ENCODE results near the gene U2AF1L4. TPM values are rescaled to one million over a fixed set of nuclear protein-coding genes. Genes with fewer than 3 reads are reported as not detected.

The U2AF1L4 gene
- total RNA-seq, 5 donors from 2014 or later (not counting 1 experiment from before 2014, with no cell fraction given), result 40.2 to 74.1 (median 49.3) TPM

DNA sequence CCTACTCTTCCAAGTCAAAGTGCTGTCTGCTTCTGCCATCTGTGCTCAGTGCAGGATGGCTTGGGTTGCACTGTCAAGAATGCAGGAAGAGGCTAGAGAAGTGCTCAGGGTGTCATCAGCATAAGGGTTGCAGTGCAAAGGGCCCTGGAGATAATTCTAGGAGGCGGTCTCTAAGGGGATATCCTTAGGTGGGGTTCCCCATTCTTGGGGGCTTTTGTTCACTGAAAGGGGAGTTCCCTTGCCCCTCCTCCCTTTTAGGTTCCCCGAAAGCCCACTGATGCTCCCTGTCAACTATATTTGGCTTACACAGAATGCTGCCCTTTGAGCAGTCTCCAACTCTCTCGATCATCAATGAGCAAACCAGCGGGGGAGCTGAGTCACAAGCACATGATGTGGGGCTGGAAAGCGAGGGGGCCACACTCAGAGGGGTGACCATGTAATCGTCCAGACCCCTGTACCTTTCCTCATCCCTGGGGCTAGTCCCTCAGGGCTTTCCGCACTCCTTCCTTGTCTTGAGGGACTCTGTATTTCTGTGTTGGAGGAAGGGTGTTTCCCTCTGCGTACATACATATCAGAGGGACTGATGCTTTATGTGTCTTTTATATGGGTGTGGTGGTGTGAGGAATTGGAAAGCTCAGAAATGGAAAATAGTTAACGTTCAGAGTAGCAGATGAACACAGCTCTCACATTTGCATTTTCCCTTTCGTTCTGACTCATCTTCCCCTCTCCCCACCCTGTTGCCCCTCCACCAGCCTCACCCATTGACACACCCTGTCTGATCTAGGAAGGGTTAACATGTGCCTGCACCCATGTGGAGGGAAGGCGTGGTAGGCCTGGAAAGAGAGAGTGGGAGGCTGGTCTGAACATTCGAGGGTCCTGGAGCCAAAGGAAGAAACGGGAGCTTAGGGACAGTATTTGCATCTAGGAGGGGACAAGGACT, 34.2 kb downstream of the U2AF1L4 start:
- ChIA-PET CTCF (interaction anchor here in 1 of 2 donors (1.0 kb wide), 1 partner anchor 9 kb away, joined by 4 read pairs; no protein-coding TSS in a partner anchor), POLR2A (no interaction called here)
- H3K9me3 Mint-ChIP-seq, result no peaks in the 10 kb centered on the region
- H3K27ac ChIP-seq (ENCODE audit: low read length), result peak overlapping the region; percentile 67
- H3K4me1 Mint-ChIP-seq, result peaks cover 41 to 53% (median 52%) of the 10 kb centered on the region in 3 donors
- H3K27me3 Mint-ChIP-seq, result no peaks in the 10 kb centered on the region
- H3K4me3 Mint-ChIP-seq, result peak overlapping the region in 2 of 3 donors; percentile 26 to 28
- H3K36me3 ChIP-seq (ENCODE audit: control insufficient read depth in 2 of 2, extremely low read depth in 1 of 2, insufficient read depth in 1 of 2, low read length in 1 of 2), result no peaks in the 10 kb centered on the region
- no peaks in the 10 kb centered on the region for H3K27me3 ChIP-seq (replicated peaks in 1 of 2; ENCODE audit: control insufficient read depth in 2 of 2, extremely low read depth in 1 of 2, insufficient read depth in 2 of 2, low read length in 1 of 2)
- H3K4me1 ChIP-seq (ENCODE audit: control insufficient read depth in 1 of 2, extremely low read depth in 1 of 2, insufficient read depth in 2 of 2, low read length in 2 of 2), result peaks cover 11 to 59% of the 10 kb centered on the region in 2 experiments
- H3K9me3 ChIP-seq, result no peaks in the 10 kb centered on the region
- ATAC-seq (replicated peaks in 1 of 4) (peak in 2 of 4 experiments; percentile 20 to 42), DNase-seq (peak in 1 of 35 experiments; percentile 50)
- peak overlapping the region; percentile 57 to 76 for H3K27ac Mint-ChIP-seq
- WGBS (ENCODE audit: insufficient coverage), result no CpG with 5 or more reads among the region's 13 CpGs
- no peaks in the 10 kb centered on the region for H3K36me3 Mint-ChIP-seq
- no peak overlapping the region for H3K4me3 ChIP-seq (ENCODE audit: control insufficient read depth in 1 of 2, extremely low read depth in 1 of 2, low read length in 1 of 2)

DNA sequence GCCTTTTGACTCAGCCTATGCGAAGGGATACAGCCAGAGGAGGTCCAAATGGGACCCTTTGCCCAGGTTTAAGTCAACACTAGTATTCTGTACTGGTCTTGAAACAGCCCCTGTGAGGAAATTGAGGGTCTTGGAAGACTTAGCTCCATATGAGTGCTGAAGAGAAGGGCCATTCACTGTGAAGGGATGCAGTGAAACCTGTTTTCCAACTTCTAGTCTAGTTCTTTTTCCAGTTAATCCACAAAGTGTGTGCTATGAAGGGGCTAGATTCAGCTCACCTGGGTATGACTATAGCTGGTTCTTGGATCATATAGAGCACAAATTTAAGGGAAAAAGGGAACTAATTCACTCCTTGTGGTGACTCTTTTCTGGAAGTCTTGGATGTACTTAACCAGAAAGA, 36.8 kb downstream of the U2AF1L4 start:
- H3K27ac Mint-ChIP-seq, result no peak overlapping the region
- no peaks in the 10 kb centered on the region for H3K36me3 Mint-ChIP-seq
- no peak overlapping the region for H3K4me3 ChIP-seq (ENCODE audit: control insufficient read depth in 1 of 2, extremely low read depth in 1 of 2, low read length in 1 of 2)
- DNase-seq (no peak), ATAC-seq (replicated peaks in 1 of 4) (no peak)
- H3K27ac ChIP-seq (ENCODE audit: low read length), result no peak overlapping the region
- H3K27me3 ChIP-seq (replicated peaks in 1 of 2; ENCODE audit: control insufficient read depth in 2 of 2, extremely low read depth in 1 of 2, insufficient read depth in 2 of 2, low read length in 1 of 2), result no peaks in the 10 kb centered on the region
- peaks cover 5 to 33% of the 10 kb centered on the region in 2 experiments for H3K4me1 ChIP-seq (ENCODE audit: control insufficient read depth in 1 of 2, extremely low read depth in 1 of 2, insufficient read depth in 2 of 2, low read length in 2 of 2)
- H3K4me3 Mint-ChIP-seq, result no peak overlapping the region
- POLR2A ChIA-PET, result no interaction called here
- 100% methylated on average over 1 of the region's 1 CpG for WGBS (ENCODE audit: insufficient coverage)
- no peaks in the 10 kb centered on the region for H3K36me3 ChIP-seq (ENCODE audit: control insufficient read depth in 2 of 2, extremely low read depth in 1 of 2, insufficient read depth in 1 of 2, low read length in 1 of 2)
- H3K4me1 Mint-ChIP-seq, result peaks cover 19 to 30% (median 29%) of the 10 kb centered on the region in 3 donors
- no peaks in the 10 kb centered on the region for H3K9me3 Mint-ChIP-seq
- H3K27me3 Mint-ChIP-seq, result no peaks in the 10 kb centered on the region
- H3K9me3 ChIP-seq, result no peaks in the 10 kb centered on the region
- CTCF ChIA-PET, result interaction anchor here in 1 of 2 donors (0.5 to 0.7 kb wide), 2 partner anchors 16 to 488 kb away, joined by 3 read pairs; no protein-coding TSS in a partner anchor

DNA sequence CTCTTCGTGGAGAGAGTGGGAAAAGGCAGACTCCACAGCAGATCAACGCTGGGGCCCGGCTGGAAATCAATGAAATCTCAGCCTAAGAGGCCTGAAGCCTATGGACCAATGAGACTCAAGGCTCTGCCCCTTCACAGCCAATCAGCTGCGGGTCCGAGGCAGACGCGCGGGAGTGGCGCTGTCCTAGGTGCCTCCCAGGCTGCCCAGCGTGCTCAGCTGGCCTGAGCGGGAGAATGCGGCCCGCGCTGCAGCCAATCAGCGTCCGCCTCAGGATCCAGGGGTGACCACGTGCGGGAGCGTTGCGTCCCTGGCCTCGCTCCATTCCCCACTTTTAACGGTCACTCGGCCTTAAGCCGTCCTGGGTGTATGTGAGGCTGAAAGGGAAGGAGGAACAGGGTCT, 41.0 kb downstream of the U2AF1L4 start, which contains the start of gene ZBTB32:
Gene ZBTB32, plus strand, starts transcription at position 341 of the 400 bp plus-strand sequence. CDS start 10,069 bp downstream, outside the sequence.
- Mint-ChIP-seq H3K4me3 (no peak within 1 kb of the TSS), H3K27me3 (peaks cover 0 to 2% of the 10 kb centered on the region in 2 donors), H3K36me3 (no peaks in the 10 kb centered on the region), H3K4me1 (peaks cover 4 to 6% (median 5%) of the 10 kb centered on the region in 3 donors), H3K27ac (no peak within 1 kb of the TSS), H3K9me3 (no peaks in the 10 kb centered on the region)
- Histone ChIP-seq H3K36me3 (ENCODE audit: control insufficient read depth in 2 of 2, extremely low read depth in 1 of 2, insufficient read depth in 1 of 2, low read length in 1 of 2) (no peaks in the 10 kb centered on the region), H3K4me3 (ENCODE audit: control insufficient read depth in 1 of 2, extremely low read depth in 1 of 2, low read length in 1 of 2) (no peak within 1 kb of the TSS), H3K27ac (ENCODE audit: low read length) (no peak within 1 kb of the TSS), H3K4me1 (ENCODE audit: control insufficient read depth in 1 of 2, extremely low read depth in 1 of 2, insufficient read depth in 2 of 2, low read length in 2 of 2) (peaks cover 0 to 16% of the 10 kb centered on the region in 2 experiments), H3K9me3 (no peaks in the 10 kb centered on the region), H3K27me3 (replicated peaks in 1 of 2; ENCODE audit: control insufficient read depth in 2 of 2, extremely low read depth in 1 of 2, insufficient read depth in 2 of 2, low read length in 1 of 2) (peaks cover 0 to 7% of the 10 kb centered on the region in 2 experiments)
- CTCF ChIA-PET, result no interaction called here
- POLR2A ChIA-PET, result no interaction called here
- ATAC-seq (replicated peaks in 1 of 4) (no peak), DNase-seq (no peak)
- 56% methylated on average over 22 of the region's 24 CpGs for WGBS (ENCODE audit: insufficient coverage)

DNA sequence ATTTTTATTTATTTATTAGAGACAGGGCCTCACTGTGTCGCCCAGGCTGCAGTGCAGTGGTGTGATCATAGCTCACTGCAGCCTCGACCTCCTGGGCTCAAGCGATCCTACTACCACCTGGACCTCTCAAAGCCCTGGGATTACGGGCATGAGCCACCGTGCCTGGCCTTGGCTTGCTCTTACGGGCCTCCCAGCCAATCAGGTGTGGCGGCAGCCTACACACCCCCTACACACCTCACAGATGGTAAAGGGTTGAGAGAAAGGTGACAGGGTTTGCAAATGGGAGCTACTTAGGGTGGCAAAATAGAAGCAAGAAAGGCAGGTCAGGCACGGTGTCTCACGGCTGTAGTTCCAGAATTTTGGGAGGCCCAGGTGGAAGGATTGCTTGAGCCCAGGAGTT, 41.9 kb downstream of the U2AF1L4 start:
- 72% methylated on average over 4 of the region's 9 CpGs for WGBS (ENCODE audit: insufficient coverage)
- peaks cover 0 to 16% of the 10 kb centered on the region in 2 experiments for H3K4me1 ChIP-seq (ENCODE audit: control insufficient read depth in 1 of 2, extremely low read depth in 1 of 2, insufficient read depth in 2 of 2, low read length in 2 of 2)
- no peaks in the 10 kb centered on the region for H3K9me3 Mint-ChIP-seq
- no peaks in the 10 kb centered on the region for H3K9me3 ChIP-seq
- no peak overlapping the region for H3K27ac ChIP-seq (ENCODE audit: low read length)
- no peak overlapping the region for H3K27ac Mint-ChIP-seq
- H3K36me3 Mint-ChIP-seq, result no peaks in the 10 kb centered on the region
- DNase-seq (no peak), ATAC-seq (replicated peaks in 1 of 4) (no peak)
- POLR2A ChIA-PET, result no interaction called here
- no peaks in the 10 kb centered on the region for H3K36me3 ChIP-seq (ENCODE audit: control insufficient read depth in 2 of 2, extremely low read depth in 1 of 2, insufficient read depth in 1 of 2, low read length in 1 of 2)
- peak overlapping the region in 2 of 3 donors; percentile 85 to 97 for H3K4me3 Mint-ChIP-seq
- H3K4me3 ChIP-seq (ENCODE audit: control insufficient read depth in 1 of 2, extremely low read depth in 1 of 2, low read length in 1 of 2), result no peak overlapping the region
- peaks cover 4 to 6% (median 5%) of the 10 kb centered on the region in 3 donors for H3K4me1 Mint-ChIP-seq
- H3K27me3 ChIP-seq (replicated peaks in 1 of 2; ENCODE audit: control insufficient read depth in 2 of 2, extremely low read depth in 1 of 2, insufficient read depth in 2 of 2, low read length in 1 of 2), result peaks cover 0 to 7% of the 10 kb centered on the region in 2 experiments
- CTCF ChIA-PET, result interaction anchor here in 1 of 2 donors (0.6 to 1.3 kb wide), 2 partner anchors 11 to 33 kb away, joined by 4 read pairs; no protein-coding TSS in a partner anchor
- H3K27me3 Mint-ChIP-seq, result peaks cover 0 to 2% of the 10 kb centered on the region in 2 donors

DNA sequence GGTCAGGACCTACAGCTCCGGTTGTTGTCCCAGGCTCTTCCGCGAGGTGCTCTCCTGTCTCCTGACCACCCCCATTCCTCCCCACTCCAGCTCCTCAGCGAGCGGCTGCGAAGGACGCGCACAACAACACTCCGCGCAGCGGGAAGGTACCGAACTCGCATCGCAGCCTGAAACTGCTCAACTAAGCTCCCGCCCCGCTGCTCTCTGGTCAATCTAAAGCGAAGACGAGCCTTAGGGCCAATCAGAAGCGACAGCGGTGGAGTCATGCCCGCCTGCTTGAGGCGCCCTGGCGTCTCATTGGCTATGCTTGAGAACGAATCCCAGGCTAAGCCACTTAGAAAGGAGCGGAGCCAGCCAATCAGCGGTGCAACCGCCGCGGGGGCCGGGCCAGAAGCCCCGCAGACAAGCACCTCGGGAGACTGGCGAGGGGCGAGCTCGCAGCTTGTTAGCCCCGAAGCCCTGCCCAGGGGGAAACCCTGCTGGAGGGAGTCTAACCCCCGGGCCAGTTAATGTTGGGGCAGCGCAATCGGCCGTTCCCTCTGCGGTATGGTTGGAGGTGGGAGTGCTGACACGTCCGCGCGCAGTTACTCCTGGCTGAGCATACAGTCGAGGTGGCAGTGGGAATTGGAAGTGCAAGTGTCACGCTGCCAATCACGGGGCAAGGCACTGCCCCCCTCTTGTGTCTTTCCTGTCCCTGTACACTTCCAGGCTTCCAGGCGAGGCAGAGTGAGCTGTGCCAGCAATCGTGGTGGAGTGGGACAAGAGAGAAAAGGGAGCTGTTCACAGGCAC, 42.8 kb downstream of the U2AF1L4 start:
- Histone ChIP-seq H3K4me1 (ENCODE audit: control insufficient read depth in 1 of 2, extremely low read depth in 1 of 2, insufficient read depth in 2 of 2, low read length in 2 of 2) (peaks cover 0 to 16% of the 10 kb centered on the region in 2 experiments), H3K36me3 (ENCODE audit: control insufficient read depth in 2 of 2, extremely low read depth in 1 of 2, insufficient read depth in 1 of 2, low read length in 1 of 2) (no peaks in the 10 kb centered on the region), H3K27me3 (replicated peaks in 1 of 2; ENCODE audit: control insufficient read depth in 2 of 2, extremely low read depth in 1 of 2, insufficient read depth in 2 of 2, low read length in 1 of 2) (peaks cover 0 to 7% of the 10 kb centered on the region in 2 experiments), H3K27ac (ENCODE audit: low read length) (peak overlapping the region; percentile 40), H3K4me3 (ENCODE audit: control insufficient read depth in 1 of 2, extremely low read depth in 1 of 2, low read length in 1 of 2) (peak overlapping the region; percentile 62 to 76), H3K9me3 (no peaks in the 10 kb centered on the region)
- DNase-seq, result peak; percentile 77 to 97 (median 91)
- H3K4me3 Mint-ChIP-seq, result peak overlapping the region; percentile 85 to 97 (median 95)
- ChIA-PET CTCF (interaction anchor here in 1 of 2 donors (0.6 to 1.3 kb wide), 7 partner anchors 9 to 43 kb away, joined by 3 to 18 read pairs (median 4); partner anchors contain the start of genes PSENEN and U2AF1L4), POLR2A (no interaction called here)
- peak overlapping the region; percentile 90 to 97 for H3K27ac Mint-ChIP-seq
- under 1% methylated on average over 47 of the region's 50 CpGs for WGBS (ENCODE audit: insufficient coverage)
- peak; percentile 99 to 100 (median 100) for ATAC-seq (replicated peaks in 1 of 4)
- no peaks in the 10 kb centered on the region for H3K9me3 Mint-ChIP-seq
- peaks cover 4 to 6% (median 5%) of the 10 kb centered on the region in 3 donors for H3K4me1 Mint-ChIP-seq
- peaks cover 0 to 2% of the 10 kb centered on the region in 2 donors for H3K27me3 Mint-ChIP-seq
- H3K36me3 Mint-ChIP-seq, result no peaks in the 10 kb centered on the region

DNA sequence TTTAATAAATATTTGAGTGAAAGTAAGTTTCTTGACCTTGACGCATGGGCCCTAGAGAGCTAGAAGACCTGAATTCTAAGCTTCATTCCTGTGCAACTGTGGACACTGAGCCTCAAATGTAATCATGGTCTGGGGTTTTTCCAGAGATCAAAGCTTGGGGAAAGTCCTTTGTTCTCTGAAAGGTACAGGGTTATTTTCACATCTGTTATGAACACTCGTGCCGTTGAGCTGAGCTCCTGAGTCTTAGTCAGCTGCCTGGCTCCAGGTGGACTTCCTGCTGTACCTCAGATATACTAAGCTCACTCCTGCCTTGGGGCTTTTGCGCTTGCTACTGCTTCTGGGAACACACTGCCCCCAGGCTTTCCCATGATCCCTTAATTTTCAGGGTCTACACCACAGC, 48.4 kb downstream of the U2AF1L4 start:
- Histone ChIP-seq H3K4me3 (ENCODE audit: control insufficient read depth in 1 of 2, extremely low read depth in 1 of 2, low read length in 1 of 2) (no peak overlapping the region), H3K27ac (ENCODE audit: low read length) (no peak overlapping the region), H3K9me3 (no peaks in the 10 kb centered on the region), H3K4me1 (ENCODE audit: control insufficient read depth in 1 of 2, extremely low read depth in 1 of 2, insufficient read depth in 2 of 2, low read length in 2 of 2) (peaks cover 0 to 4% of the 10 kb centered on the region in 2 experiments), H3K27me3 (replicated peaks in 1 of 2; ENCODE audit: control insufficient read depth in 2 of 2, extremely low read depth in 1 of 2, insufficient read depth in 2 of 2, low read length in 1 of 2) (no peaks in the 10 kb centered on the region), H3K36me3 (ENCODE audit: control insufficient read depth in 2 of 2, extremely low read depth in 1 of 2, insufficient read depth in 1 of 2, low read length in 1 of 2) (no peaks in the 10 kb centered on the region)
- Mint-ChIP-seq H3K4me3 (no peak overlapping the region), H3K27me3 (no peaks in the 10 kb centered on the region), H3K4me1 (no peaks in the 10 kb centered on the region), H3K9me3 (no peaks in the 10 kb centered on the region), H3K27ac (no peak overlapping the region), H3K36me3 (no peaks in the 10 kb centered on the region)
- ATAC-seq (replicated peaks in 1 of 4), result no peak
- DNase-seq, result no peak
- WGBS (ENCODE audit: insufficient coverage), result 44% methylated on average over 4 of the region's 4 CpGs
- CTCF ChIA-PET, result interaction anchor here (0.6 to 1.4 kb wide), 4 partner anchors 11 to 1813 kb away, joined by 3 to 4 read pairs (median 4); partner anchors contain the start of gene LIN37 (in 1 of the 2)
- POLR2A ChIA-PET, result no interaction called here
